GM21717 (cell line): ENCODE data around the gene KLF15.

ENCODE experiments used
- ATAC-seq: cut with Tn5 transposase; IDR thresholded peaks from one replicate; pipeline ENCODE4 v1.9.1; 2021; ENCODE audit warnings: mild to moderate bottlenecking, moderate library complexity; ENCODE audit not compliant: unreplicated experiment

Gene KLF15

DNA sequence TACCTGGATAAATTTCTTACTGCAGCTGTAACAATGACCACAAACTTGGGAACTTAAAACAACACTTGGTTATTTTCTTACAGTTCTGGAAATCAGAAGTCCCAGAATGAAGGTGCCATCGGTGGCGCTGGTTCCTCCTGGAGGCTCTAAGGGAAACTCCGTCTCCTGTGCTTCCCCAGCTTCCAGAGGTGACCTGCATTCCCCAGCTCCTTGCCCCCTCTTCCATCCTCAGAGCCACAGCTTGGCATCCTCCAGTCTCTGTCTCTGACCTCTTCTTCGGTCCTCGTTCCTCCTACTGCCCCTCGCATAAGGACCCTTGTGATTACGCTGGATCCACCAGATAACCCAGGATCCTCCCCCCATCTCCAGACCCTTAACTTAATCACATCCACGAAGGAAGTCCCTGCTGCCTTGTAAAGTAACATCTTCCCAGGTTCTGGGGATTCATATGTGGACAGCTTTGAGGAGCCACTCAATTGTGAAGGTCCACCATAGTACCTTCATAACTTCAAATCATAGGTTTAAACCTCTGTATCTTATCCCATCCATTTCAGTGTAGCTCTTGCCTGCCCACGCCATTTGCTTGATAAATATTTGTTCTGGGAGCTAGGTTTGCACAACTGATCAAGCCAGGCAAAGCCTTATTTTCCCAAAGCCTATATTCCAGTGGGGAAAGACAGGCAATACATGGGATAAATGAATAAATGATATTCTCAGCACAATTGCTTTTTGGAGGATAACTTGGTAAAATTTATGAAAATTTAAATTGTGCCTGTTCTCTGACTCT is 34.8 kb downstream of the KLF15 start:
- ATAC-seq: no peak

- ATAC-seq: no peak
These were observed 35.7 kb downstream of the KLF15 start for GRCh38 chr3:126321490-126321889.

DNA sequence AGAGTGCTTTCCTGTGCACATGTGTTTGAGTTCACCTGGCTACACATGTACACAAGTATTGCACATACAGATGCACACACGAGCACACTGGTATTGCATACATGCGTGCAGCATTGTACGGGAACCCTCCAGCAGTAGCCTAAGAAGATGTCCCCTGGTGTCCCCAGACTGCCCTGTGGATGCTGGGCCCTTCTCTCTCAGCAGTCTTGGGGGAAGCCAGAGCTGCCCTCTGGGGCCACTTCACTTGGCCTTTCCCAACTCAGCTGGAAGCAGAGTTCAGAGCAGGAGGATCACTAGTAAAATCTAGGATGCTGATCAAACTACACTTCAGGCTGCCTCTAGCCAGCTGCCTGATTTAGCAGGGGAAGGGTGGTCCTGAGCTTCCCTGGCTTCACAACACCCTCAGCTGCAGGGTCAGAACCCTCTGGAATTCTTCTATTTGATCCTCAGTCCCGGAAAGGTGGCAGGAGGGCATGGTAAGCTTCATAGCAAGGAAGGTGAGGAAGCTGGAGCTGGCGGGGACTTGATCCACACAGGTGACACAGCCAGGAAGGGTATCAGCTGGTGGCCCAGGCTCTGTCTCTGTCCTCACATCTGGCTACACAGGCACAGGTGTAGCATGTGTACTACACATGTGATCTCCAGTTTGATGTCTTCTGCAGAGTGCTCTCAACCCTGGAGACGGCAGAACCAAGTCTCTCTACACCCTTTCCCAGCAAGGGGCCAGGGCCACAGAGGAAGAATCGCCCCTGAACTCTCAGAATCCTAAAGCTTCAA is 36.5 kb downstream of the KLF15 start:
- ATAC-seq: no peak

DNA sequence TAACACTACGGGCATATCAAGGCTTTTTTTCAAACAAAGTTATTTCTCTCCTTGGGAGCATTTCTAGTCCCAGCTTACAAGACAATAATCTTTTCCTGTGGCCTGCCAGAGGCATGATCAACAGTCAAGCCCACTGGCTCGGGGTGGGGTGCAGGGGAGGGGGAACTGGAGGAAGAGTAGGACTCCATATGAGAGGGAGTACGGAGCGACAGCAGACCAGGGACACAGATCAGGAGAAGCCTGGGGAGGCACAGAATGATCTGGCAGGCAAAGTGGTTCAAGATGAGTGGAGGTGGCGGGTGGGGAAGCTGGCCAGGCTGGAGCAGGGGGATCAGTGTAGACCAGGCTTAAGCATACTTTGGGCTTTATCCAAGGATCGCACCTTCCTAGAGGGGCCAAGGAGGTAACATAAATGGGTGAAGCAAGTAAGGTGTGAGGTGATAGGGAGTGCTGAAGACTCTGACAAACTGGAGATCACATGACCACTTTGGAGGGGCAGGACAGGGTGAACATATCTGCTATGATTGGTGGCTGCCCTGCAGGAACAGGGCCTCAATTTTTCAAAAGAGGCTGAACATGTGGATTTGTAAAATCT is 37.4 kb downstream of the KLF15 start:
- ATAC-seq: no peak

- no peak for ATAC-seq
These were observed 39.9 kb downstream of the KLF15 start for GRCh38 chr3:126317029-126317996.

DNA sequence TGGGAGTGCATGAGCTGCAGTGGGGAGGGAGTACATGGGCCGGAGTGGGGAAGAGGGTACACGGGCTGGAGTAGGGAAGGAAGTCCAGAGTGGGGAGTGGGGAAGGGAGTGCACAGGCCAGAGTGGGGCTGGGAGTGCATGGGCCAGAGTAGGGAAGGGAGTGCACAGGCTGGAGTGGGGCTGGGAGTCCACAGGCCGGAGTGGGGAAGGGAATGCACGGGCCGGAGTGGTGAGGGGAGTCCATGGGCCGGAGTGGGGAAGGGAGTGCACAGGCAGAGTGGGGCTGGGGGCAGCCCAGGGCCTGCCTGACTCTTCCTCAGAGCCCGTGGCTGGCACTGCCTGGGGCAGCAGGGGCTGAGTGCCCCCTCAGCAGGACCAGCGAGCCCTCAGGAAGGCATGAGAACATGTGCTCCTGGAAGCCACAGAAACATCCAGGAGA is 40.7 kb downstream of the KLF15 start:
- ATAC-seq: no peak

GRCh38 chr3:126316031-126316461 is 41.2 kb downstream of the KLF15 start:
- no peak for ATAC-seq

DNA sequence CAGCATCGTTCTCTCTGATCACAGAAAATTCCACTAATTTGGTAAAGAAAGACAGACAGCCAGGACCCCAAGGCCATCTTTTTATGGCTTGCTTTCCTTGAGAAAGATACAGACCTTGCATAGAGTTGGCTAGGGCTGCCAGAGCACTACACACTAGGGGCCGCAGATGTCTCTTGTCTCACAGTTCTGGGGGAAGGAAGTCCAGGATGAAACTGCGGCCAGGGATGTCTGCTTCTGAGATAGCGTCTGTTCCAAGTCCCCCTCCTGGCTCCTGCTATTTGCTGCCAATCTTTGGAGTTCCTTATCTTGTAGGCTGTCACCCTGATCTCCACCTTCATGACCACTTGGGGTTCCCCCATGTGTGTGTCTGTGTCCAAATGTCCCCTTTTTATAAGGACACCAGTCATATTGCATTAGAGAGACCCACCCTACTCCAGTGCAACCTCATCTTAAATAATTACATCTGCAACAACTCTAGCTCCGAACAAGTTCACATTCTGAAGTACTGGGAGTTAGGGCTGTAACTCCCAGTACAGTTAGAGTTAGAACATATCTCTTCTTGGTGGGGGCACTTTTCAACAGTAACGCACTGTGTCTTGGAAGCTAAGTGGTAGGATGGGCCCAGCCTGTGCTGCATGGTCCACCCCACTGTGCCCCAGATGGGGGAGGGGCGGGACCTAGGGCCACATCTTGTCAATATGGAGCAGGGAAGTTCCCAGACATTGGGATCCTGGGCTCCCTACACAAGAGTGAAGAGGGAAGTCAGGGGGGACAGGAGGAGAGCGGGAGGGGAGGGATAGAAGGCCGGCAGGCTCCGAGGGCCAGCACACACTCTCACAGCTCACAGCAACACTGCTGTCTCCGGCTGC is 42.2 kb downstream of the KLF15 start:
- ATAC-seq: no peak

DNA sequence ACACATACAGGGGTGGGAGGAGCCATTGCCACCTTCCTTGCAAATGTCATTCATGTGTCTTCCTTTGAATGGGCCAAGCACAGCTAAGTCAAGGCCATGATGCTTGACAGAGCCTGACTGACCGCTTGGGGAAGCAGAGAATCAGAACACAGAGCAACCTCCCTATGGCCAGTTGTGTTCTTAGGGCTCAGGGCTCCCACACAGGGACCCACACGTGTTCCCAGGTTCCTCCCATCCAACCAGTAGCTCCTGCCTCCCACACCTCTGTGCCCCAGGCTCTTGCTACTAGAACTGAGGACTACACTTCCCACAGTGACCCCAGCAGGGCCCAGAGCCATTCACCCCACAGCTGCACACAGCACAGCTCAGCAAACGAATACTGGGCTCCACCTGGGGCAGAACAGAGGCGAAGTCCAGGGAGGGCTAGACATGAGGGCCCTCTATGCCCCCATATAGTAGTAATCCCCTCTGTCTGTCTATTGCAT is 42.9 kb downstream of the KLF15 start:
- no peak for ATAC-seq

DNA sequence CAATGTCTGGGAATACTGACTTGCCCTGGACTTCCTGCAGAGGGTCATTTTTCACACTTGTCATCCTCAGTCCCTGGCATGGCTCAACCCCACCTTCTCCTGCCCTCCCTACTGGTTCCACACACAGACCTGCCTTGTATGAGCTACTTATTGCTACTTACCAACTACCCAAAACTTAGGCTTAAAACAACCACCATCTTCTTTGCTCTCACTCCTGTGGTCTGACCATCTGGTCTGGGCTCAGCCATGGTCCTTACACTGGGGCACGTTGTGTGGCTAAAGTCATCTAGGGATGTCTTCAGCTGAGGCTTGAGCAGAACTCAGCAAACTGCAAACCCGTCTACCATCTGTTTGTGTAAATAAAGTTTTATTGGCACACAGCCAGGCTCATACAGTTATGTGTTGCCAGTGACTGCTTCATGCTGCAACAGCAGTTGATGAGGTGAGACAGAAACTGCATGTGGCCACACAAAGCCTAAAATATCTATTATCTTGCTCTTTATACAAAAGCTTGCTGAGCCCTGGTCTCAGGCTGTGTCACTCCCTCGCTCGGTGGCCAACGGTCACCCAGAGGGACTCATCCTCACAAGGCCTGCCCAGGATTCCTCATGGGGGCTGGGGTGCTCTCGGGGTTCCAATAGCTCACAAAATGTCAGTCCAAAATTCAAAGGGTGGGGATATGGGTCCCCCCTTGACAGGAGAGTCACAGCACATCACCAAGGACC is 43.5 kb downstream of the KLF15 start:
- ATAC-seq: no peak

GRCh38 chr3:126313166-126313565 is 44.0 kb downstream of the KLF15 start:
- no peak for ATAC-seq

GRCh38 chr3:126312341-126312740 is 44.9 kb downstream of the KLF15 start:
- no peak for ATAC-seq

DNA sequence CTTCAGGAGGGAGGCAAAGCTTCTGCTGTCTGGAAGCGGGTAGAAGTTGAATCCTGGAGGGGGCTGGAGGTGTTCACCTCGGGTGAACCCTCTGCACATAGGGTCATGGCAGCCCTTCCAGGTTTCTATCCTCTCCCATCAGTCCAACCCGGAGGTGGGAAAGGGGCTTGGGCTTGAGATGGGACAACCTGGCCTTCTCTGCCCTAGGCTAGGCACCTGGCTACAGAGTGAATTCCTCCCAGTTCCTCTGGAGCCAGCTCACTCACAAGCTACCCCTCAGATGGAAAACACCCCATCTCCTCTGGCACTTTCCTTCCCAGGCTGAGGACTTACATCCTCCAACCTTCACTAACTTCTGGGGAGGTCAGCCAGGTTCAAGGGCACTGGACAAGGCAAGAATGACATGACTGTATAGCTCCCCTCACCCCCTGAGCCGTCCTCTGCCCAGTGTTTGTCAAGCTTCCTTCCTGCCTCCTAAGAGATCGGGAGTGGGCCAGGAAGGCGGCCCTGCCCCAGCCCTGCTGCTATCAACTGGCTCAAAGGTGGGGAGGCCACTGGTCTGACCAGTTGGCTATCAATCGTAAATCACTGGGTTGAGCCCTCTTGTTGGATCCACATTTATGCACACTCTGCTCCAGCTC is 45.8 kb downstream of the KLF15 start:
- ATAC-seq: no peak

DNA sequence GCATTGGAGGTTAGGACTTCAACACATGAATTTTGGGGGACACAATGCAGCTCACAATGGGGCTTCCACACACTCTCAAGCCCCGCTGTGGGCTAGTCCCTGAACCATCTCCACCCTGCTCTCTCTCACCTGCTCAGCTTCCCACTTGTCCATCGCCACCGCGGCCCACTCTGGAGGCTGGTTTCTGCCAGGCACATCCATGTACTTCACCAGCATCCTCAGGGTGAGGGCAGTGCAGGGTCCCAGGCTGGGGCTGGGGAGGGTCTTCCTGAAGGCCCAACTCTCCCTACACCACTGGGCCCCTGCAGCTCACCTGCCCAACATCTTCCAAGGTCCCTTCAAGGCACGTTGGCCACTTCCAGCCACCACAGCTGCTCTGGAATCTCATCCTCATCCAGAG is 46.4 kb downstream of the KLF15 start:
- ATAC-seq: no peak

DNA sequence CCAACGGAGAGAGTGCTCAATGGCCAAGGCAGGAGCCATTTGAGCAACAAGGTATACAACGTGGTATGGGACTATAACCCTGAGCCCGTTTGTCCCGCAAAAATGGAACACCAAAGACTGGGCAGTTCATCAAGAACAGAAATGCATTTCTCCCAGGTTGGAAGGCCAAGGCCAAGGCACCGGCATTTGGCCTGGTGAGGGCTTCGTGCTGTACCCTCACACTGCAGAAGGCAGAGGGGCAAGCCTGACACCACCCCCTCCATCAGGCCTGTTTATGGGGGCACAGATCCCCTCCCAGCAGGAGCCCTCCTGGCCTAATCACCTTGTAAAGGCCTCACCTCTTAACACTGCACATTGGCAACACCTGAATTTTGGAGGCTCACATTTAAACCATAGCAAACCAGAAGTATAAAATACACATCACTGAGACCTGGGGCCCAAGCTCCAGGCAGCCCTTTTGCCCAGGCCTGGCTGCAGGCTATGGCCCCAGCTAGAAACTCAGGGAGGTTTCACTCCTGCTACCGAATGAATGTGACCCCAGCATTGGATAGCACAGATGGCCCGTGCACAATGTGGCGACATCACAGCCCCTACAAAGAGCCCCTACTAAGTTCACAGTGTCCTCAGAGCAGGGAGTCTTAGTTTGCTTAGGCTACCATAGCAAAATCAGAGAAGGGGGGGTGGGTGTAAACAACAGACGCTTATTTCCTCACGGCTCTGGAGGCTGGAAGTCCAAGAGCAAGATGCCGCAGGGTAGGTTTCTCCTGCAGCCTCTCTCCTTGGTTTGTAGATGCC is 47.1 kb downstream of the KLF15 start:
- ATAC-seq: no peak

DNA sequence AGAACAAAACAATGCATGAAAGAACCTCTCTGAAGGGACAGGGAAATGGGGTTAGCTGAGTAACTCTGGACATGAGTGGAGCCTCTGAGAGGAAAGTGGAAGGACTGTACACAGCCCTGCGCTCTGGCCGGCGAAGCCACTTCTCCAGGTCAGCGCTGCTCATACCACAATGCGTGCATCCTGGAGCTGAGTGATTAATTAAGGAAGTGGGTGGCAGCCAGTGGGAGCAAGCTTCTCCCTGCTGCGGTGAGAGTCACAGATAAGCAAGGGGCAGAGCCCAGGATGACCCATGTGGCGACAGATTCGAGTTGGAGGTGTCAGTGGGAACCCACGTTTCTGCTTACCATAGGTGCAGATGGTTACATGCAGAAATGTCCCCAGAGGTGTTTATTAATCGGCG is 48.0 kb downstream of the KLF15 start:
- ATAC-seq: no peak

DNA sequence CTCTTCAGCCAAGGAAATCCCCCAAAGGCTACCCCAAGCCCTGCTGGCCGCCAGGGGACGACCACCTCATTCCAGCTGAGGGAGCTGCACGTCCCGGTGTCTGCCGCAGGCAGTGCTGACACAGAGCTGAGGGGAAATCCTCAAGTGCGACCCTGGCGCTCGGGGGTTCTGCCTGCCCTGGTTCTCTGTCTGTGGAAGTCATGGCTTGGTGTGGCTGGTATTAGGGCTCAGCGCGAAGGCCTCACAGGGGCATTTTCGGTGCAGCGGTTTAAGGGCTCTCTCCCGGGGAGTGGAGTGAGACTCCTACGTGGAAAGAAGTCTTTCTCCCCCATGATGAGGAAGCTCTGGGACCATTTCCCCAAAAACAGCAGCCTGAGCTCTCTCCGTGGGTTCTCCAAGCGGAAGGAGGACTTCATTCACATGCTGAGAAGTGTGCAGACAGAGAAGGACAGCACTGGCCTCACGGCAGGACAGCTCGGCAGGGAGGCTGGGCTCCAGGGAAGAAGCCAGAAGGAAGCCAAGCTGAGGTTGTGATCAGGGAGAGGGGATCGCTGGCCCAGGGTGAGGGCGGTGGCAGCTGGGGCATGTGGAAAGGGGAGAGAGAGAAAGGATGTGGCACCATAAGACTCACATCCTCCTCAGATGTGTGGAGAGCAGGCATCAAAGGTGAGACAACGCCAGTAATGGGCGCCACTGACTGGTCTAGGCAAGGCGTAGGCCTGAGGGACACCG is 48.6 kb downstream of the KLF15 start:
- no peak for ATAC-seq
